Panc1 (cell line): ENCODE results near the gene DFFA.

ENCODE experiments used
- POLR2AphosphoS5 ChIP-seq: IDR thresholded peaks from 2 replicates; pipeline ENCODE4 v1.6.1; 2012; ENCODE audit warnings: mild to moderate bottlenecking, low read depth, low read length, moderate library complexity
- SIN3A ChIP-seq: IDR thresholded peaks from 2 replicates; pipeline ENCODE4 v1.6.1; 2012; ENCODE audit warnings: low read depth, mild to moderate bottlenecking, low read length, moderate library complexity, borderline replicate concordance; ENCODE audit not compliant: insufficient read depth
- TCF7L2 ChIP-seq: IDR thresholded peaks from 2 replicates; pipeline ENCODE4 v1.6.1; 2011; ENCODE audit warnings: mild to moderate bottlenecking, low read depth, low read length, inconsistent platforms
- TF ChIP-seq, protein P1 (sequence below): fragments of 450-650 bp; IDR thresholded peaks from 2 replicates; pipeline ENCODE4 v1.5.1; 2017; ENCODE audit warnings: mild to moderate bottlenecking
- TF ChIP-seq, protein P2 (sequence below), 2 experiments: IDR thresholded peaks; 2 replicates each; pipeline ENCODE4 v1.6.1; 2011 to 2012; ENCODE audit warnings: low read depth in 2 of 2, control low read depth in 1 of 2, low read length in 1 of 2, mild to moderate bottlenecking in 1 of 2, moderate library complexity in 1 of 2; ENCODE audit not compliant: insufficient read depth in 1 of 2

DNA sequence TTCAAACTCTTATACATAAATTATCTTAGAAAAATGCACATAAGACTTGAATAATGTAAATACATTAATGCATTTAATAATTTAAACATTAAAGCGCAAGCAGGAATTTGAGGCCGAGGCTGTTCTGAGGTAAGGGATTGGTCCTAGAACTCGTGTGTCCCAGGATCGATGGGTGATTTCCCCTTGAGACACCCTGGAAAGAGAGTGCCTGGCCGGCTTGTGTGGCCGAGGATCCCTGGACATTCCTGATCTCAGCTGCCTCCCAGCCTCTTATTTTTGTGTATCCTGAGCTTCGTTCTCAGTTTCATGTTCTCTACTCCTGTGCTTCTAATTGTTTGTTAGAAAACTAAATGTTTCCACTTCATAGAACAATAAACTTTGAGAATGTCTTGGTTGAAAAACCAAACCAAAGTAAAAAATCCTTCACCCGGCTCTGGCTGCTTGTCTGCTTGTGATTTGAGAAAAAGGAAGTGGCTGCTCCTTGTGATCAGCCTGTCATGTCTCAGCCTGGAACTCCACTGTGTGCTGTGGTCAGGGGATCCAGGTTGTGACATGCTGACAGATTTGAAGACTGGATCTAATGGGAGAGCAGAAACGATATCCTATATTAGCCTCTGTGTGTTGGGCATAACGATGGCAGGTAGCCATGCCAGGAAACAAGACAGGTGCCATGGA is 43.1 kb upstream of the DFFA start:
- TF ChIP-seq SIN3A (no peak), POLR2AphosphoS5 (no peak), TCF7L2 (no peak)
- TF ChIP-seq, protein P1, sequence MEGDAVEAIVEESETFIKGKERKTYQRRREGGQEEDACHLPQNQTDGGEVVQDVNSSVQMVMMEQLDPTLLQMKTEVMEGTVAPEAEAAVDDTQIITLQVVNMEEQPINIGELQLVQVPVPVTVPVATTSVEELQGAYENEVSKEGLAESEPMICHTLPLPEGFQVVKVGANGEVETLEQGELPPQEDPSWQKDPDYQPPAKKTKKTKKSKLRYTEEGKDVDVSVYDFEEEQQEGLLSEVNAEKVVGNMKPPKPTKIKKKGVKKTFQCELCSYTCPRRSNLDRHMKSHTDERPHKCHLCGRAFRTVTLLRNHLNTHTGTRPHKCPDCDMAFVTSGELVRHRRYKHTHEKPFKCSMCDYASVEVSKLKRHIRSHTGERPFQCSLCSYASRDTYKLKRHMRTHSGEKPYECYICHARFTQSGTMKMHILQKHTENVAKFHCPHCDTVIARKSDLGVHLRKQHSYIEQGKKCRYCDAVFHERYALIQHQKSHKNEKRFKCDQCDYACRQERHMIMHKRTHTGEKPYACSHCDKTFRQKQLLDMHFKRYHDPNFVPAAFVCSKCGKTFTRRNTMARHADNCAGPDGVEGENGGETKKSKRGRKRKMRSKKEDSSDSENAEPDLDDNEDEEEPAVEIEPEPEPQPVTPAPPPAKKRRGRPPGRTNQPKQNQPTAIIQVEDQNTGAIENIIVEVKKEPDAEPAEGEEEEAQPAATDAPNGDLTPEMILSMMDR, result no peak
- TF ChIP-seq, protein P2, sequence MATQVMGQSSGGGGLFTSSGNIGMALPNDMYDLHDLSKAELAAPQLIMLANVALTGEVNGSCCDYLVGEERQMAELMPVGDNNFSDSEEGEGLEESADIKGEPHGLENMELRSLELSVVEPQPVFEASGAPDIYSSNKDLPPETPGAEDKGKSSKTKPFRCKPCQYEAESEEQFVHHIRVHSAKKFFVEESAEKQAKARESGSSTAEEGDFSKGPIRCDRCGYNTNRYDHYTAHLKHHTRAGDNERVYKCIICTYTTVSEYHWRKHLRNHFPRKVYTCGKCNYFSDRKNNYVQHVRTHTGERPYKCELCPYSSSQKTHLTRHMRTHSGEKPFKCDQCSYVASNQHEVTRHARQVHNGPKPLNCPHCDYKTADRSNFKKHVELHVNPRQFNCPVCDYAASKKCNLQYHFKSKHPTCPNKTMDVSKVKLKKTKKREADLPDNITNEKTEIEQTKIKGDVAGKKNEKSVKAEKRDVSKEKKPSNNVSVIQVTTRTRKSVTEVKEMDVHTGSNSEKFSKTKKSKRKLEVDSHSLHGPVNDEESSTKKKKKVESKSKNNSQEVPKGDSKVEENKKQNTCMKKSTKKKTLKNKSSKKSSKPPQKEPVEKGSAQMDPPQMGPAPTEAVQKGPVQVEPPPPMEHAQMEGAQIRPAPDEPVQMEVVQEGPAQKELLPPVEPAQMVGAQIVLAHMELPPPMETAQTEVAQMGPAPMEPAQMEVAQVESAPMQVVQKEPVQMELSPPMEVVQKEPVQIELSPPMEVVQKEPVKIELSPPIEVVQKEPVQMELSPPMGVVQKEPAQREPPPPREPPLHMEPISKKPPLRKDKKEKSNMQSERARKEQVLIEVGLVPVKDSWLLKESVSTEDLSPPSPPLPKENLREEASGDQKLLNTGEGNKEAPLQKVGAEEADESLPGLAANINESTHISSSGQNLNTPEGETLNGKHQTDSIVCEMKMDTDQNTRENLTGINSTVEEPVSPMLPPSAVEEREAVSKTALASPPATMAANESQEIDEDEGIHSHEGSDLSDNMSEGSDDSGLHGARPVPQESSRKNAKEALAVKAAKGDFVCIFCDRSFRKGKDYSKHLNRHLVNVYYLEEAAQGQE (IDR thresholded peaks at IDR 0.05; ENCODE audit: insufficient read depth in 1 of 2, low read depth in 2 of 2, low read length in 1 of 2), result no peak
